MCF 10A (cell line): ENCODE data around the gene ADCK2. TPM values are rescaled to one million over a fixed set of nuclear protein-coding genes. Genes with fewer than 3 reads are reported as not detected.

Experiments used
- BruUV-seq: library from RNA; stranded (reverse); fragments of 400-500 nt; replicated peaks from 2 replicates; lab custom pipeline; 2021; lab: Mats Ljungman, UMichigan
- CTCF ChIA-PET: fragments of 300-600 bp; sonication (Branson Sonifier 250); formaldehyde crosslinking; extraction: SDS; loops from one replicate; lab custom pipeline; 2021; ENCODE audit warnings: antibody characterized with exemption, inconsistent platforms; lab: Yijun Ruan, JAX
- POLR2A ChIA-PET: fragments of 300-600, 350-650 bp; sonication (Branson Sonifier 250); formaldehyde crosslinking; extraction: SDS; loops from one replicate; lab custom pipeline; 2020; ENCODE audit warnings: antibody characterized with exemption, inconsistent platforms; lab: Yijun Ruan, JAX
- DNase-seq: peaks from one replicate; pipeline ENCODE4 v3.0.0-alpha.2; 2018; ENCODE audit not compliant: unreplicated experiment
- H3K27ac Mint-ChIP-seq: one replicate; pipeline ENCODE4 v1.8.0; 2022; ENCODE audit warnings: mild to moderate bottlenecking, low read depth, mixed read lengths; ENCODE audit not compliant: unreplicated experiment
- H3K27me3 Mint-ChIP-seq: one replicate; pipeline ENCODE4 v1.8.0; 2022; ENCODE audit warnings: mixed read lengths; ENCODE audit not compliant: insufficient read depth, unreplicated experiment
- H3K36me3 Mint-ChIP-seq: one replicate; pipeline ENCODE4 v1.8.0; 2022; ENCODE audit warnings: mild to moderate bottlenecking, moderate library complexity, mixed read lengths; ENCODE audit not compliant: insufficient read depth, unreplicated experiment
- H3K4me1 Mint-ChIP-seq: one replicate; pipeline ENCODE4 v1.8.0; 2022; ENCODE audit warnings: mixed read lengths; ENCODE audit not compliant: insufficient read depth, unreplicated experiment
- H3K4me3 Mint-ChIP-seq: one replicate; pipeline ENCODE4 v1.8.0; 2022; ENCODE audit warnings: mild to moderate bottlenecking, moderate library complexity, mixed read lengths; ENCODE audit not compliant: unreplicated experiment
- H3K9me3 Mint-ChIP-seq: one replicate; pipeline ENCODE4 v1.8.0; 2022; ENCODE audit warnings: mixed read lengths; ENCODE audit not compliant: unreplicated experiment
- CTCF ChIP-seq: fragments of 200-600 bp; IDR thresholded peaks from one replicate; pipeline ENCODE4 v1.8.0; 2022; ENCODE audit warnings: antibody characterized with exemption, mild to moderate bottlenecking; ENCODE audit not compliant: unreplicated experiment
- intact Hi-C: fragments of 100-400 bp; cut with micrococcal nuclease; formaldehyde crosslinking; loops from 2 replicates; pipeline ENCODE4 v1.14.1; 2022
- total RNA-seq: library from RNA; stranded (reverse); gene quantifications from 2 replicates; pipeline ENCODE4 v1.2.3, GENCODE V29; 2022

ADCK2 gene
- total RNA-seq, 1 experiment from 2014 or later: 22.2 TPM

GRCh38 chr7:140671966-140672365 lies 779 bp upstream of the ADCK2 start:
- peak overlapping the region; percentile 87 for H3K4me3 Mint-ChIP-seq
- ChIA-PET POLR2A (interaction anchor here (1.0 to 1.2 kb wide), 2 partner anchors 173 to 192 kb away, joined by 3 read pairs; no protein-coding TSS in a partner anchor), CTCF (no interaction called here)
- peaks cover 14% of the 10 kb centered on the region for H3K4me1 Mint-ChIP-seq
- no TSS peak for BruUV-seq
- no peak for DNase-seq
- peaks cover 12% of the 10 kb centered on the region for H3K36me3 Mint-ChIP-seq
- no peaks in the 10 kb centered on the region for H3K9me3 Mint-ChIP-seq
- H3K27ac Mint-ChIP-seq: no peak overlapping the region
- intact Hi-C loops: no loop called here
- H3K27me3 Mint-ChIP-seq: no peaks in the 10 kb centered on the region
- no peak for TF ChIP-seq CTCF

GRCh38 chr7:140673063-140673773 lies 473 bp downstream of the ADCK2 start:
- ChIA-PET POLR2A (interaction anchor here (0.6 to 4.1 kb wide), 9 partner anchors 8 to 342 kb away, joined by 3 to 15 read pairs (median 4); partner anchors contain the start of genes MRPS33 and NDUFB2), CTCF (interaction anchor here (0.6 to 0.8 kb wide), 5 partner anchors 9 to 1045 kb away, joined by 3 read pairs; partner anchors contain the start of gene MRPS33)
- H3K27ac Mint-ChIP-seq: peak overlapping the region; percentile 79
- no TSS peak for BruUV-seq
- no peaks in the 10 kb centered on the region for H3K27me3 Mint-ChIP-seq
- H3K9me3 Mint-ChIP-seq: no peaks in the 10 kb centered on the region
- intact Hi-C loops: no loop called here
- TF ChIP-seq CTCF: no peak
- H3K4me3 Mint-ChIP-seq: peak overlapping the region; percentile 87
- peak; percentile 56 for DNase-seq
- peaks cover 14% of the 10 kb centered on the region for H3K4me1 Mint-ChIP-seq
- peaks cover 25% of the 10 kb centered on the region for H3K36me3 Mint-ChIP-seq

- intact Hi-C loops: no loop called here
- Mint-ChIP-seq H3K27ac (peak overlapping the region; percentile 79), H3K27me3 (no peaks in the 10 kb centered on the region), H3K4me1 (peaks cover 14% of the 10 kb centered on the region), H3K36me3 (peaks cover 30% of the 10 kb centered on the region), H3K4me3 (peak overlapping the region; percentile 87), H3K9me3 (no peaks in the 10 kb centered on the region)
- TSS peak; percentile 37 for BruUV-seq
- ChIA-PET POLR2A (interaction anchor here (0.7 to 4.1 kb wide), 5 partner anchors 10 to 341 kb away, joined by 3 to 15 read pairs (median 4); partner anchors contain the start of genes MRPS33 and NDUFB2), CTCF (interaction anchor here (0.6 to 2.1 kb wide), 5 partner anchors 9 to 345 kb away, joined by 3 to 6 read pairs (median 4); partner anchors contain the start of gene MRPS33)
- DNase-seq: no peak
- no peak for TF ChIP-seq CTCF
Measured at GRCh38 chr7:140673774-140674155, 1.0 kb downstream of the ADCK2 start.

- ChIA-PET CTCF (interaction anchor here (0.5 to 2.9 kb wide), 10 partner anchors 10 to 340 kb away, joined by 3 to 9 read pairs (median 4); partner anchors contain the start of gene MRPS33), POLR2A (interaction anchor here (0.6 to 4.1 kb wide), 3 partner anchors 22 to 1000 kb away, joined by 3 to 15 read pairs (median 3); partner anchors contain the start of gene NDUFB2)
- peak overlapping the region; percentile 87 for H3K4me3 Mint-ChIP-seq
- no peak overlapping the region for H3K27ac Mint-ChIP-seq
- H3K9me3 Mint-ChIP-seq: no peaks in the 10 kb centered on the region
- BruUV-seq: no TSS peak
- H3K27me3 Mint-ChIP-seq: no peaks in the 10 kb centered on the region
- intact Hi-C loops: no loop called here
- peaks cover 14% of the 10 kb centered on the region for H3K4me1 Mint-ChIP-seq
- no peak for TF ChIP-seq CTCF
- DNase-seq: no peak
- peaks cover 36% of the 10 kb centered on the region for H3K36me3 Mint-ChIP-seq
Measured at GRCh38 chr7:140674356-140674800, 1.6 kb downstream of the ADCK2 start.
